ENCODE data around the gene MSI2.

DNA sequence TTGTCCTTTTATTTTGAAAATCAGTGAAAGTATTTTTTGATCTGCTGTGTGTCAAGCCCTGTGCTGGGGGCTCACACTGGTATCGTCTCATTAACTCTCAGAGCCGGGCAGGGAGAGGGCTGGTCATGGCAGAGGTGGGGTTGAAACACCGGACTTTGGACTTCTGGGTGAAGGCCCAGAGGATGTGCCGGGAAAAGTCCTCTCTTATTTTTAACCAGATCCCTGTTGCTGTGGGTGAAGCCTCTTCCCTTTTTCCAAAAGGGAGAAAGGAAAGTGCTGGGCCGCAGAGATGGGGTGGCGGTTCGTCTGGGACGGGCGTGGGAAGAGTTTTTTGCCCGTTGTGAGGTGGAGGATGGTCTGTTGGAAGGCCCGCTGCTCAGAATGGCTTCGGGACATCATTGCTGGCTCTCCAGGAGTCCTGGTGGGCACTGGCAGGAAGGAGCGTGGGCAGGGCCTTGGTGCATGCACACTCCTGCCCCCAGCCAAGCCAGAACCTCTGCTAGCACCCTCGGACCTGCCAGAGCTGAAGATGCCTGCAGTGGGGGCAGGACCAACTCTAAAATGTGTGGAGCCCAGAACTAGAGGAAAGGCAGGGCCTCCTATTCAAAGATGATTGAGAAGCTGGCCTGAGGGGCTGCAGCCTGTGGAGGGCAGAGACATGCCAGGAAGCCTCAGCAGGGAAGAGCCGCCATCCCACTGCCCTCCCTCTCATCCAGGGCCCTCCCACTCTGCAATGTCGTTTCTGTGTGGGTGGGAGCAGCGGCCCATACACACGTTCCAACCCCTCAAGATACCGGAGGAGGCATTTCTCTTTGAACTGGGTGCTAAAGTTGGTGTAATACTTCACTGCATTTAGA is 275.6 kb downstream of the MSI2 start:
- TF ChIP-seq, protein P1, sequence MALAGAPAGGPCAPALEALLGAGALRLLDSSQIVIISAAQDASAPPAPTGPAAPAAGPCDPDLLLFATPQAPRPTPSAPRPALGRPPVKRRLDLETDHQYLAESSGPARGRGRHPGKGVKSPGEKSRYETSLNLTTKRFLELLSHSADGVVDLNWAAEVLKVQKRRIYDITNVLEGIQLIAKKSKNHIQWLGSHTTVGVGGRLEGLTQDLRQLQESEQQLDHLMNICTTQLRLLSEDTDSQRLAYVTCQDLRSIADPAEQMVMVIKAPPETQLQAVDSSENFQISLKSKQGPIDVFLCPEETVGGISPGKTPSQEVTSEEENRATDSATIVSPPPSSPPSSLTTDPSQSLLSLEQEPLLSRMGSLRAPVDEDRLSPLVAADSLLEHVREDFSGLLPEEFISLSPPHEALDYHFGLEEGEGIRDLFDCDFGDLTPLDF (CRISPR knock-in tag; IDR thresholded peaks at IDR 0.05): no peak
- TF ChIP-seq NR2F6 (CRISPR knock-in tag; IDR thresholded peaks at IDR 0.05) (no peak), PHB2 (IDR thresholded peaks at IDR 0.05; ENCODE audit: low read depth) (no peak), SIX5 (IDR thresholded peaks at IDR 0.05; ENCODE audit: borderline replicate concordance in 1 of 2, insufficient read depth in 1 of 2, low read depth in 1 of 2, low read length in 2 of 2) (no peak), OTX1 (CRISPR knock-in tag; IDR thresholded peaks at IDR 0.05) (no peak), JUNB (CRISPR knock-in tag; conservative IDR thresholded peaks at IDR 0.05) (no peak), COPS2 (conservative IDR thresholded peaks at IDR 0.05) (no peak), POLR2AphosphoS5 (IDR thresholded peaks at IDR 0.05; ENCODE audit: control insufficient read depth, insufficient read depth, low read depth, low read length) (no peak), EWSR1 (IDR thresholded peaks at IDR 0.05; ENCODE audit: borderline replicate concordance, low read depth, partially characterized antibody) (no peak), ZNF324 (CRISPR knock-in tag; IDR thresholded peaks at IDR 0.05) (no peak), ZNF274 (IDR thresholded peaks at IDR 0.05; ENCODE audit: borderline replicate concordance, low read depth, low read length) (no peak), RCOR1 (IDR thresholded peaks at IDR 0.05; ENCODE audit: borderline replicate concordance in 1 of 2, low read depth in 2 of 2, low read length in 2 of 2) (no peak)

Measured in K562 (cell line).